ENCODE measurements around the gene MACROD2.

DNA sequence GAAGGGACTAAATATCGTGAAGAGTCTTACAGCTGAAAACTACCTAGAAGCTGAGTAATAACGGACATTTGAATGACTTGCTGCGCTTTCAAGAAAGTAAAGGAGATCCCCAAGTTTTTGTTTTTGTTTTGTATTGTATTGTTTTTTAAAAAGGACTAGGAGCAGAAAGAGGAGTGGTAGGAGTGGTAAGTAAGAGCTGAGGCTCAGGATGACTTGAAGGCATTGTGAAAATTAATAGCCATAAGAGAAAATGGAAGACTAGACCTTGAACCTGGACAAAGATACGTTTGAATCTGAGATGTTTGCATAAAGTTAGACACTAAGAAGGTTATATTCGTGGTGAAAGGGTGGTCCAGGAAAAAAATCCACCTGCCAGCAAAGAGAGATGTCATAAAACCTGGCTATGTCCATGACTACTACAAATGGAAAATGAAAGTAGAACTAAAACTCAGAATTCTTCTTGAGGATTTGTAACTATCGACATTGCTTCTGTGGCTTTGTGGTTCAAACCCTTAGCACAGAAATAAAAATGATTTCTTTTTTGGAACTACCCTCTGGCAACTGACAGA, 1166.8 kb downstream of the MACROD2 start:
- TF ChIP-seq EZH2phosphoT487 (conservative IDR thresholded peaks at IDR 0.05; ENCODE audit: low read length) = no peak
- TF ChIP-seq, protein P1, sequence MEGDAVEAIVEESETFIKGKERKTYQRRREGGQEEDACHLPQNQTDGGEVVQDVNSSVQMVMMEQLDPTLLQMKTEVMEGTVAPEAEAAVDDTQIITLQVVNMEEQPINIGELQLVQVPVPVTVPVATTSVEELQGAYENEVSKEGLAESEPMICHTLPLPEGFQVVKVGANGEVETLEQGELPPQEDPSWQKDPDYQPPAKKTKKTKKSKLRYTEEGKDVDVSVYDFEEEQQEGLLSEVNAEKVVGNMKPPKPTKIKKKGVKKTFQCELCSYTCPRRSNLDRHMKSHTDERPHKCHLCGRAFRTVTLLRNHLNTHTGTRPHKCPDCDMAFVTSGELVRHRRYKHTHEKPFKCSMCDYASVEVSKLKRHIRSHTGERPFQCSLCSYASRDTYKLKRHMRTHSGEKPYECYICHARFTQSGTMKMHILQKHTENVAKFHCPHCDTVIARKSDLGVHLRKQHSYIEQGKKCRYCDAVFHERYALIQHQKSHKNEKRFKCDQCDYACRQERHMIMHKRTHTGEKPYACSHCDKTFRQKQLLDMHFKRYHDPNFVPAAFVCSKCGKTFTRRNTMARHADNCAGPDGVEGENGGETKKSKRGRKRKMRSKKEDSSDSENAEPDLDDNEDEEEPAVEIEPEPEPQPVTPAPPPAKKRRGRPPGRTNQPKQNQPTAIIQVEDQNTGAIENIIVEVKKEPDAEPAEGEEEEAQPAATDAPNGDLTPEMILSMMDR (IDR thresholded peaks at IDR 0.05; ENCODE audit: insufficient read depth, low read length, poor library complexity, severe bottlenecking) = no peak
